ENCODE data around the gene NOG.

- TF ChIP-seq CTCF (conservative IDR thresholded peaks at IDR 0.05; ENCODE audit: low read length) (no peak), EZH2phosphoT487 (IDR thresholded peaks at IDR 0.05; ENCODE audit: borderline replicate concordance, low read depth, low read length) (no peak)
Measured at GRCh38 chr17:56637254-56637653, 43.8 kb downstream of the NOG start.
